CD8-positive, alpha-beta memory T cell (primary cell): ENCODE data around the gene UPK3BL1. TPM values are rescaled to one million over a fixed set of nuclear protein-coding genes. Genes with fewer than 3 reads are reported as not detected.
"Not testable (repeated sequence)": the region's sequence is repeated elsewhere in the genome, so short reads cannot be mapped to it uniquely, and the experiment has no call there.

Source experiments
- CTCF ChIA-PET: fragments of 350-600 bp; sonication (Branson Sonifier 250); formaldehyde crosslinking; loops from one replicate; lab custom pipeline; 2021; ENCODE audit warnings: antibody characterized with exemption; lab: Charles Lee
- POLR2A ChIA-PET: fragments of 350-600 bp; sonication (Branson Sonifier 250); formaldehyde crosslinking; loops from one replicate; lab custom pipeline; 2021; ENCODE audit warnings: antibody characterized with exemption; lab: Charles Lee
- DNase-seq, 5 donors: peaks; one replicate each; pipeline versions ENCODE4 v3.0.0 to v3.0.0-alpha.2; 2020 to 2022; ENCODE audit warnings: mixed read lengths in 1 of 5
- H3K27ac ChIP-seq: one replicate; pipeline ENCODE4 v1.7.0; 2013; ENCODE audit warnings: low read depth, mild to moderate bottlenecking, low read length, moderate library complexity
- H3K27me3 ChIP-seq: 2 replicates; pipeline ENCODE4 v1.7.0; 2013; ENCODE audit warnings: low read length, mild to moderate bottlenecking; ENCODE audit not compliant: insufficient read depth, poor library complexity, severe bottlenecking
- H3K36me3 ChIP-seq: 2 replicates; pipeline ENCODE4 v1.7.0; 2013; ENCODE audit warnings: mild to moderate bottlenecking, low read length, moderate library complexity; ENCODE audit not compliant: insufficient read depth
- H3K4me1 ChIP-seq: 2 replicates; pipeline ENCODE4 v1.7.0; 2013; ENCODE audit warnings: mild to moderate bottlenecking, low read length, moderate library complexity; ENCODE audit not compliant: insufficient read depth
- H3K4me3 ChIP-seq: 2 replicates; pipeline ENCODE4 v1.7.0; 2013; ENCODE audit warnings: mild to moderate bottlenecking, low read length
- H3K9me3 ChIP-seq: 2 replicates; pipeline ENCODE4 v1.7.0; 2013; ENCODE audit warnings: mild to moderate bottlenecking, low read length
- H3K27ac Mint-ChIP-seq, 8 donors: one replicate each; pipeline ENCODE4 v1.8.0; 2020 to 2021; ENCODE audit warnings: mixed read lengths in 8 of 8, mild to moderate bottlenecking in 6 of 8, inconsistent platforms in 3 of 8, moderate library complexity in 3 of 8
- H3K27me3 Mint-ChIP-seq, 2 donors: one replicate each; pipeline ENCODE4 v1.8.0; 2020 to 2021; ENCODE audit warnings: mixed read lengths in 2 of 2, mild to moderate bottlenecking in 1 of 2, moderate library complexity in 1 of 2
- H3K36me3 Mint-ChIP-seq, 3 donors: one replicate each; pipeline ENCODE4 v1.8.0; 2020 to 2021; ENCODE audit warnings: mixed read lengths in 3 of 3, inconsistent platforms in 1 of 3, mild to moderate bottlenecking in 1 of 3
- H3K4me1 Mint-ChIP-seq, 3 donors: one replicate each; pipeline ENCODE4 v1.8.0; 2020 to 2021; ENCODE audit warnings: mixed read lengths in 3 of 3, inconsistent platforms in 1 of 3, mild to moderate bottlenecking in 1 of 3
- H3K4me3 Mint-ChIP-seq, 7 donors: one replicate each; pipeline ENCODE4 v1.8.0; 2020 to 2021; ENCODE audit warnings: mixed read lengths in 7 of 7, mild to moderate bottlenecking in 6 of 7, moderate library complexity in 4 of 7, inconsistent platforms in 2 of 7
- H3K9me3 Mint-ChIP-seq, 5 donors: one replicate each; pipeline ENCODE4 v1.8.0; 2020 to 2022; ENCODE audit warnings: mixed read lengths in 5 of 5, mild to moderate bottlenecking in 3 of 5, moderate library complexity in 2 of 5, inconsistent platforms in 1 of 5
- polyA plus RNA-seq: library from polyadenylated mRNA; unstranded; fragments of 300-500 nt; fragmentation: Illumina TruSeq; gene quantifications from one replicate; pipeline ENCODE4 v1.2.3, GENCODE V29; 2021
- total RNA-seq, 2 experiments: library from RNA; stranded (reverse); gene quantifications; one replicate each; pipeline ENCODE4 v1.2.3, GENCODE V29; 2021

Gene UPK3BL1
- total and polyA plus RNA-seq, 3 experiments from 2014 or later = 17.3 to 32.3 (median 20.5) TPM

- H3K36me3 Mint-ChIP-seq, POLR2A ChIA-PET, H3K4me1 Mint-ChIP-seq, CTCF ChIA-PET, H3K4me3 Mint-ChIP-seq, H3K4me3 ChIP-seq, H3K27ac Mint-ChIP-seq, DNase-seq, H3K9me3 Mint-ChIP-seq, H3K27me3 Mint-ChIP-seq, H3K36me3 ChIP-seq, H3K4me1 ChIP-seq, H3K27me3 ChIP-seq, H3K9me3 ChIP-seq, H3K27ac ChIP-seq: not testable (repeated sequence)
Measured at GRCh38 chr7:102606848-102607247, 35.7 kb downstream of the UPK3BL1 start.

DNA sequence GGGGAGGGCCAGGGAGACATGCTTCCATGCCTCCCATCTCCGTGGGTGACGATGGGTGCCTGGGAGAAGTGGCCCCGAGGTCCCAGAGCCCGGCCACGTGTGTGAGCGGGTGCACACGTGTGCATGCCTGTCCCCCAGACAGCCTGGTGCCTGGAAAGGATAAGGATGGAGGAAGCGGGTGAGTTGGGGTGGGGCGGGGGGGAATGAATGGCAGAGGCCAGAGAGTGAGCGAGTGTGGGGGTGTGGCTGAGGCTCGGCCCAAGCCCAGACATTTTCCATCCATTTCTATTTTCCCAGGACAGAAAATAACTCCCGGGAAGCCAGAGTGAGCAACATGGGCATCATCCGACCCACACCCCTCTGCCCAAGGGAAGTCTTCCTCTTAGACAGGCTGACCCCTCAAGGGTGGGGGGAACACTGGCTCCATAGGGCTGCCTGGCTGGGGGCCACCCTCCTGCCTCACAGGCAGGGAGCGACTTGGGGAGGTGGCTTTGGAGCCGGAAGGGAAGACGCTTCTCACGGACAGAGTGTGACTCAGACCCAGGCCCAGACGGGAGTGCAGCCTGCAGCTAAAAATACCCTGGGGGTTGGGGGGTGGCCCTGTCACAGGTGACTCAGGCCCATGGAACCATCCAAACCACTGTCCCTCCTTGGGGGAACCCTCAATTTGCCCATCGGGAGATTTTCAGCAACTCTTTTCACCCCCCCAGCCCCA lies 38.0 kb downstream of the UPK3BL1 start:
- H3K27me3 Mint-ChIP-seq, H3K9me3 Mint-ChIP-seq, H3K4me1 Mint-ChIP-seq, CTCF ChIA-PET, H3K27ac ChIP-seq, POLR2A ChIA-PET, H3K36me3 Mint-ChIP-seq, H3K4me1 ChIP-seq, H3K9me3 ChIP-seq, H3K27me3 ChIP-seq, H3K4me3 Mint-ChIP-seq, DNase-seq, H3K27ac Mint-ChIP-seq, H3K36me3 ChIP-seq, H3K4me3 ChIP-seq: not testable (repeated sequence)

GRCh38 chr7:102602317-102602716 lies 40.3 kb downstream of the UPK3BL1 start:
- CTCF ChIA-PET = not testable (repeated sequence)

DNA sequence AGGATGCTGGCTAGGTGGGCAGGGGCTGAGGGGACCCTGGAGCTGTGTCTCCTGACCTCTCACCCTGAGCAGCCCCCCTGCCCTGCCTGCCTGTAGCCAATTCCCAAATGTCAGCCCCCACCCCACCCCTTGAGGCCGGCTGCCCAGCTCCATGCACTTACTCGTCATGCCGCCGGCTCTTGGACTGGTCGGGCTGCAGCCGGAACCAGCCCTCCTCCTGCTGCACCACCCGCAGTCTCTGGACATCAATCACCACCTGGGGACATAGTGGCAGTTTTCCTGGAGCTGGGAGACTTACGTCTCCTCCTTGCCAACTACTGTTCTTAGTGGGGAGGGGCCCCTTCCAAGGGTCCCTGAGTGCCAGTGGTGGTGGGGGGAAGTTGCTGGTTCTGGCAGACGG lies 42.9 kb downstream of the UPK3BL1 start:
- H3K9me3 ChIP-seq, H3K36me3 ChIP-seq, H3K36me3 Mint-ChIP-seq, CTCF ChIA-PET, POLR2A ChIA-PET, DNase-seq, H3K27me3 Mint-ChIP-seq, H3K9me3 Mint-ChIP-seq, H3K4me3 Mint-ChIP-seq, H3K27ac ChIP-seq, H3K4me1 Mint-ChIP-seq, H3K4me3 ChIP-seq, H3K27ac Mint-ChIP-seq, H3K4me1 ChIP-seq, H3K27me3 ChIP-seq: not testable (repeated sequence)

More at GRCh38 chr7:102602317-102602716, 40.3 kb downstream of the UPK3BL1 start:
- H3K27me3 Mint-ChIP-seq, H3K27ac ChIP-seq, H3K9me3 ChIP-seq, H3K4me3 ChIP-seq, DNase-seq, H3K27ac Mint-ChIP-seq, H3K9me3 Mint-ChIP-seq, POLR2A ChIA-PET, H3K36me3 Mint-ChIP-seq, H3K36me3 ChIP-seq, H3K4me1 Mint-ChIP-seq, H3K27me3 ChIP-seq, H3K4me3 Mint-ChIP-seq, H3K4me1 ChIP-seq: not testable (repeated sequence)

DNA sequence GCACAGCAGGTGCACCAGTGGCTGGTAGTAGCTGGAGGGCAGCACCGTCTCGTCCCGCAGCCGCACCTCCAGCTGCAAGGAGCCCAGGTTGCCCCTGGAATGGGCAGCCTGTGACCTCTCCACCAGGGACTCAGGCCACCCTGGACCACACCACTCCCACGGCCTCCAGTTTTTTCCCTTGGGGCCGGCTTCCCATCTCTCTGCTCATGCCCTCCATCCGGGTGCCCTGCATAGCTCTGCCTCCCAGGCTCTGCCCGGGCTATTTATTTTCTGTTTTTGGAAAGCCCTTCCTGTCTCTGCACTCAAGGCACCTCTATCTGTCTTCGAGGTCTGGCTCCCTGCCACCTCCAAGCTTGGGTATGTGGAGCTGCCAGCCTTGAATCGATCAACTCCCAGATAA lies 46.6 kb downstream of the UPK3BL1 start:
- H3K27ac ChIP-seq, H3K9me3 Mint-ChIP-seq, H3K9me3 ChIP-seq, H3K36me3 ChIP-seq, H3K4me3 Mint-ChIP-seq, H3K4me1 Mint-ChIP-seq, H3K27me3 Mint-ChIP-seq, H3K4me1 ChIP-seq, DNase-seq, H3K4me3 ChIP-seq, H3K36me3 Mint-ChIP-seq, H3K27me3 ChIP-seq, POLR2A ChIA-PET, H3K27ac Mint-ChIP-seq, CTCF ChIA-PET: not testable (repeated sequence)

GRCh38 chr7:102593637-102594334 lies 48.8 kb downstream of the UPK3BL1 start:
- CTCF ChIA-PET, H3K27ac Mint-ChIP-seq, H3K27me3 Mint-ChIP-seq: not testable (repeated sequence)

DNA sequence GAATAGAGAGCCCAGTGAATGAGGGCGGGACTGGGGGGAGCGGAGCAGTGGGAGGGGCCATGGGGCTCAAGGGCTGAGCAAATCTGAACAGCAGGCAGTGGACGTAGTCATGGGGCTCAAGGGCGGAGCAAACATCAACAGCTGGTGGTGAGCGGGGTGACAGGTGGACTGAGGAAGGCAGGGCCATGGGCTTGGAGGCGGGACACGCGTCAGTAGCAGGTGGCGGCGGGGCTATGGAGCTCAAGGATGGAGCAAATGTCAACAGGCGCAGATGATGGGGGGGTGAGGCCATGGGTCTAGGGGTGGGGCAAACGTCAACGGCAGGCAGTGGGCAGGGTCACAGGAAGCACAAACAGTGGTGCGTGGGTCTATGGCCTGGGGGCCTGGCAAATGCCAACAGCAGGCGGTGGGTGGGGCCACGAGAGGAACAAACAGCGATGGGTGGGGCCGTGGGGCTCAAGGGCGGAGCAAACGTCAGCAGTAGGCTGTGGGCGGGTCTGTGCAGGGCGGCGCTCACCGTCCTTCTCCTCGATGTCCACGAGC lies 50.0 kb downstream of the UPK3BL1 start:
- H3K4me1 ChIP-seq, H3K4me3 ChIP-seq, H3K27ac Mint-ChIP-seq, POLR2A ChIA-PET, H3K9me3 ChIP-seq, H3K27ac ChIP-seq, CTCF ChIA-PET, H3K36me3 Mint-ChIP-seq, H3K4me3 Mint-ChIP-seq, H3K9me3 Mint-ChIP-seq, H3K27me3 ChIP-seq, H3K36me3 ChIP-seq, H3K27me3 Mint-ChIP-seq, H3K4me1 Mint-ChIP-seq: not testable (repeated sequence)
- DNase-seq = peak; percentile 12 to 67 (median 38)

More at GRCh38 chr7:102593637-102594334, 48.8 kb downstream of the UPK3BL1 start:
- H3K4me3 ChIP-seq, H3K36me3 ChIP-seq, H3K27ac ChIP-seq, H3K27me3 ChIP-seq, H3K4me3 Mint-ChIP-seq, POLR2A ChIA-PET, H3K9me3 ChIP-seq, H3K36me3 Mint-ChIP-seq, DNase-seq, H3K4me1 ChIP-seq, H3K4me1 Mint-ChIP-seq, H3K9me3 Mint-ChIP-seq: not testable (repeated sequence)

- not testable (repeated sequence) for H3K4me1 Mint-ChIP-seq
Measured at GRCh38 chr7:102589857-102590256, 52.7 kb downstream of the UPK3BL1 start.

More at GRCh38 chr7:102589857-102590256, 52.7 kb downstream of the UPK3BL1 start:
- CTCF ChIA-PET, H3K27me3 ChIP-seq, DNase-seq, H3K36me3 Mint-ChIP-seq, H3K27ac ChIP-seq, POLR2A ChIA-PET, H3K27ac Mint-ChIP-seq, H3K4me3 ChIP-seq, H3K9me3 ChIP-seq, H3K36me3 ChIP-seq, H3K4me3 Mint-ChIP-seq, H3K4me1 ChIP-seq, H3K27me3 Mint-ChIP-seq, H3K9me3 Mint-ChIP-seq: not testable (repeated sequence)
